ENCODE results near the gene MFSD6.

DNA sequence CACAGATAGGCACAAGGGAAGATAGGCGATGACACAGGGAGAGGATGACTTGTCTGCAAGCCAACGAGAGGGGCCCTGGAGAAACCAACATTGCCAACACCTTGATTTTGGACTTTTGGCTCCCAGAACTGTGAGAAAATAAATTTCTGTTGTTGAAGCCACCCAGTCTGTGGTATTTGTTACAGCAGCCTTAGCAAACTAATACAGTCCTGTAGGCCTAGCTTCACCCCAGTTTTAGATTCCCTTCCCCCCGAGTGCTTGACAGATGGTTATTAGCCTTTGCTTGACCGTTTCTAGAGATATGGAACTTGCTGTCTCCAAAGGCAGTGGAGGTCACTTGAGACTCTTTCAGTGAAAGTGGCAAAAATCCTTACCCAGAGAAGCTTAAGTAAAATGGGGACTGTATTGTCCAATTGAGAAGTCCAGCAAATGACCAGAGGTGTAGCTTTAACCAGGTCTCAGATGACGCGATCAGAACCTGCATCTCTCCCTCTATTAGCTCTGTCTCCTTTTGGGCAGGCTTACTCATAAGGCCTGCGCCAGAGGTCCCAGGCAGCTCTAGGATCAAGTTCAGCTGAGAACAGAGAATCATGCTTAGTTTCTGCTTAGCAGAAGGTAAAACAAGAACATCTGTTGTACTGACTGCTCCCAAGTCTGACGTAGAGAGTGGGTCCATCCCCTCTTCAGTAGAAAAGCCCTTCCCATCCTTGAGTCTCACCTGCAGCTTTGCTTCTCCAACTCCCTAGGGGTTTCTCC lies 50.4 kb downstream of the MFSD6 start:
- TF ChIP-seq, protein P1, sequence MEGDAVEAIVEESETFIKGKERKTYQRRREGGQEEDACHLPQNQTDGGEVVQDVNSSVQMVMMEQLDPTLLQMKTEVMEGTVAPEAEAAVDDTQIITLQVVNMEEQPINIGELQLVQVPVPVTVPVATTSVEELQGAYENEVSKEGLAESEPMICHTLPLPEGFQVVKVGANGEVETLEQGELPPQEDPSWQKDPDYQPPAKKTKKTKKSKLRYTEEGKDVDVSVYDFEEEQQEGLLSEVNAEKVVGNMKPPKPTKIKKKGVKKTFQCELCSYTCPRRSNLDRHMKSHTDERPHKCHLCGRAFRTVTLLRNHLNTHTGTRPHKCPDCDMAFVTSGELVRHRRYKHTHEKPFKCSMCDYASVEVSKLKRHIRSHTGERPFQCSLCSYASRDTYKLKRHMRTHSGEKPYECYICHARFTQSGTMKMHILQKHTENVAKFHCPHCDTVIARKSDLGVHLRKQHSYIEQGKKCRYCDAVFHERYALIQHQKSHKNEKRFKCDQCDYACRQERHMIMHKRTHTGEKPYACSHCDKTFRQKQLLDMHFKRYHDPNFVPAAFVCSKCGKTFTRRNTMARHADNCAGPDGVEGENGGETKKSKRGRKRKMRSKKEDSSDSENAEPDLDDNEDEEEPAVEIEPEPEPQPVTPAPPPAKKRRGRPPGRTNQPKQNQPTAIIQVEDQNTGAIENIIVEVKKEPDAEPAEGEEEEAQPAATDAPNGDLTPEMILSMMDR (IDR thresholded peaks at IDR 0.05), result no peak
- TF ChIP-seq POLR2A (IDR thresholded peaks at IDR 0.05), result no peak

Measured in thyroid gland (tissue), 4 donors.